T-cell (primary cell): ENCODE measurements around the gene NCAM2. TPM values are rescaled to one million over a fixed set of nuclear protein-coding genes. Genes with fewer than 3 reads are reported as not detected.

Experiments used
- ATAC-seq, 4 experiments: fragments of 200-7000 bp in 3 of 4; fragments of 150-1000 bp in 1 of 4; cut with Tn5 transposase; replicated peaks in 1 of 4; 1 replicate in 3 of 4; 2 replicates in 1 of 4; pipeline ENCODE4 v1.10.0; 2021; ENCODE audit warnings: moderate library complexity in 3 of 4, mild to moderate bottlenecking in 2 of 4, moderate number of reproducible peaks in 1 of 4
- CTCF ChIA-PET, 2 donors: fragments of 300-600 bp; sonication (Branson Sonifier 250); formaldehyde crosslinking; loops; one replicate each; lab custom pipeline; 2022; ENCODE audit warnings: antibody characterized with exemption in 2 of 2; lab: Charles Lee
- POLR2A ChIA-PET, 2 donors: fragments of 300-600 bp; sonication (Branson Sonifier 250); formaldehyde crosslinking; loops; one replicate each; lab custom pipeline; 2022; ENCODE audit warnings: antibody characterized with exemption in 2 of 2; lab: Charles Lee
- DNase-seq, 35 experiments: peaks; one replicate each; pipeline versions ENCODE4 v3.0.0 to v3.0.0-alpha.2; 2013 to 2023
- H3K27ac ChIP-seq: one replicate; pipeline ENCODE4 v1.5.1; 2013; ENCODE audit warnings: low read length
- H3K27me3 ChIP-seq, 2 experiments: replicated peaks in 1 of 2; 1 replicate in 1 of 2; 2 replicates in 1 of 2; pipeline versions ENCODE4 v1.6.1 to v1.7.0; 2013; ENCODE audit warnings: low read length in 1 of 2, mixed read lengths in 1 of 2; ENCODE audit not compliant: control insufficient read depth in 2 of 2, insufficient read depth in 2 of 2; ENCODE audit errors: extremely low read depth in 1 of 2
- H3K36me3 ChIP-seq, 2 donors: 1 replicate in 1 of 2; 2 replicates in 1 of 2; pipeline versions ENCODE4 v1.6.1 to v1.7.0; 2013; ENCODE audit warnings: low read length in 1 of 2; ENCODE audit not compliant: control insufficient read depth in 2 of 2, insufficient read depth in 1 of 2; ENCODE audit errors: extremely low read depth in 1 of 2
- H3K4me1 ChIP-seq, 2 experiments: 1 replicate in 1 of 2; 2 replicates in 1 of 2; pipeline versions ENCODE4 v1.6.1 to v1.7.0; 2013; ENCODE audit warnings: low read length in 2 of 2, mixed read lengths in 1 of 2; ENCODE audit not compliant: insufficient read depth in 2 of 2, control insufficient read depth in 1 of 2; ENCODE audit errors: extremely low read depth in 1 of 2
- H3K4me3 ChIP-seq, 2 donors: 1 replicate in 1 of 2; 2 replicates in 1 of 2; pipeline versions ENCODE4 v1.5.1 to v1.7.0; 2013; ENCODE audit warnings: mild to moderate bottlenecking in 2 of 2, low read length in 1 of 2, moderate library complexity in 1 of 2; ENCODE audit not compliant: control insufficient read depth in 1 of 2; ENCODE audit errors: extremely low read depth in 1 of 2
- H3K9me3 ChIP-seq: 2 replicates; pipeline ENCODE4 v1.7.0; 2013
- H3K27ac Mint-ChIP-seq, 2 donors: one replicate each; pipeline ENCODE4 v1.8.0; 2020 to 2021; ENCODE audit warnings: mild to moderate bottlenecking in 2 of 2, mixed read lengths in 2 of 2
- H3K27me3 Mint-ChIP-seq, 2 donors: one replicate each; pipeline ENCODE4 v1.8.0; 2021 to 2022; ENCODE audit warnings: mixed read lengths in 2 of 2
- H3K36me3 Mint-ChIP-seq: one replicate; pipeline ENCODE4 v1.8.0; 2021; ENCODE audit warnings: mixed read lengths
- H3K4me1 Mint-ChIP-seq, 3 donors: one replicate each; pipeline ENCODE4 v1.8.0; 2020 to 2022; ENCODE audit warnings: mixed read lengths in 3 of 3, mild to moderate bottlenecking in 1 of 3
- H3K4me3 Mint-ChIP-seq, 3 donors: one replicate each; pipeline ENCODE4 v1.8.0; 2020 to 2022; ENCODE audit warnings: mild to moderate bottlenecking in 3 of 3, mixed read lengths in 3 of 3, moderate library complexity in 3 of 3
- H3K9me3 Mint-ChIP-seq, 3 donors: one replicate each; pipeline ENCODE4 v1.8.0; 2020 to 2022; ENCODE audit warnings: mixed read lengths in 3 of 3
- WGBS: methylation state at CpG from one replicate; pipeline ENCODE4 v1.1.5; 2013; ENCODE audit warnings: missing lambda C conversion rate; ENCODE audit not compliant: insufficient coverage; 5-methylcytosine and 5-hydroxymethylcytosine counted together
- total RNA-seq, 35 experiments: library from RNA in 6 of 35; stranded (reverse) in 6 of 35; fragments of 120-200 nt in 1 of 35; gene quantifications; one replicate each; pipeline versions ENCODE4 v1.2.1 to v1.2.4 and lab custom pipeline; 2013 to 2026

Gene NCAM2
- total RNA-seq, 5 donors from 2014 or later (not counting 1 experiment from before 2014, with no cell fraction given): 0.41 to 0.46 TPM; not detected in 3

- H3K4me1 Mint-ChIP-seq: no peaks in the 10 kb centered on the region
- no peak overlapping the region for H3K4me3 Mint-ChIP-seq
- ChIA-PET CTCF (no interaction called here), POLR2A (no interaction called here)
- peaks cover 15 to 33% (median 31%) of the 10 kb centered on the region in 3 donors for H3K9me3 Mint-ChIP-seq
- no peak overlapping the region for H3K27ac Mint-ChIP-seq
- DNase-seq (no peak), ATAC-seq (no peak)
- Histone ChIP-seq H3K27ac (no peak overlapping the region), H3K4me1 (no peaks in the 10 kb centered on the region), H3K27me3 (no peaks in the 10 kb centered on the region), H3K9me3 (no peaks in the 10 kb centered on the region), H3K4me3 (no peak overlapping the region), H3K36me3 (no peaks in the 10 kb centered on the region)
- H3K36me3 Mint-ChIP-seq: no peaks in the 10 kb centered on the region
- WGBS: no CpG with 5 or more reads among the region's 1 CpG
- H3K27me3 Mint-ChIP-seq: no peaks in the 10 kb centered on the region
Measured at GRCh38 chr21:21345296-21345695, 347.1 kb downstream of the NCAM2 start.

GRCh38 chr21:21345872-21346271, 347.7 kb downstream of the NCAM2 start:
- ATAC-seq (no peak), DNase-seq (no peak)
- H3K36me3 ChIP-seq: no peaks in the 10 kb centered on the region
- Mint-ChIP-seq H3K27me3 (no peaks in the 10 kb centered on the region), H3K27ac (no peak overlapping the region), H3K4me1 (no peaks in the 10 kb centered on the region), H3K4me3 (no peak overlapping the region), H3K36me3 (no peaks in the 10 kb centered on the region), H3K9me3 (peaks cover 15 to 33% (median 31%) of the 10 kb centered on the region in 3 donors)
- CTCF ChIA-PET: no interaction called here
- H3K9me3 ChIP-seq: no peaks in the 10 kb centered on the region
- POLR2A ChIA-PET: no interaction called here
- H3K4me3 ChIP-seq: no peak overlapping the region
- no peaks in the 10 kb centered on the region for H3K27me3 ChIP-seq
- no peaks in the 10 kb centered on the region for H3K4me1 ChIP-seq
- no peak overlapping the region for H3K27ac ChIP-seq

- no peaks in the 10 kb centered on the region for H3K4me1 Mint-ChIP-seq
- POLR2A ChIA-PET: no interaction called here
- no peak overlapping the region for H3K4me3 Mint-ChIP-seq
- ATAC-seq: no peak
- Histone ChIP-seq H3K4me1 (no peaks in the 10 kb centered on the region), H3K27ac (no peak overlapping the region), H3K36me3 (no peaks in the 10 kb centered on the region), H3K9me3 (no peaks in the 10 kb centered on the region), H3K27me3 (no peaks in the 10 kb centered on the region), H3K4me3 (no peak overlapping the region)
- no peak overlapping the region for H3K27ac Mint-ChIP-seq
- H3K27me3 Mint-ChIP-seq: no peaks in the 10 kb centered on the region
- no peaks in the 10 kb centered on the region for H3K36me3 Mint-ChIP-seq
- no peak for DNase-seq
- CTCF ChIA-PET: no interaction called here
- H3K9me3 Mint-ChIP-seq: peaks cover 3 to 16% (median 16%) of the 10 kb centered on the region in 3 donors
Measured at GRCh38 chr21:21366277-21366676, 368.1 kb downstream of the NCAM2 start.

DNA sequence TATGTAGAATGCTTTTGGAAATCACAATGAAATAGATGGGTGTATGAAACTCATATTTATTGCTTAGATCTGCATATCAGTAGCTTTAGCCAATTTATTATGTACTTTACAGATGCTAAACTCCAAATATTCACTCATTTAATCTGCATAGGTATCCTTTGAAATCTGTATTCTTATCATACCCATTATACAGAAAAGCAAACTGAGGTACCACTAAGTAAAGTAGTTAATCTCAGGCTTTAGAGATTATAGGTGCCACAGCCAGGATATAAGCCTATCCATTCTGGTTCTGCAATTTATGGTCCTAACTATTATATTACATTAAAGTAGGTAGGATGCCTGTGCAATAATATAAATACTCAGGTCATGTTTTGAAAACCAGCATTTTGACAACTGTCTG, 369.4 kb downstream of the NCAM2 start:
- no peaks in the 10 kb centered on the region for H3K27me3 Mint-ChIP-seq

GRCh38 chr21:21373969-21374368, 375.8 kb downstream of the NCAM2 start:
- H3K9me3 Mint-ChIP-seq: peaks cover 6 to 10% (median 8%) of the 10 kb centered on the region in 3 donors
- CTCF ChIA-PET: no interaction called here
- no peaks in the 10 kb centered on the region for H3K4me1 ChIP-seq
- H3K9me3 ChIP-seq: no peaks in the 10 kb centered on the region
- H3K27me3 ChIP-seq: no peaks in the 10 kb centered on the region
- WGBS: no CpG with 5 or more reads among the region's 1 CpG
- no peak overlapping the region for H3K27ac ChIP-seq
- no peaks in the 10 kb centered on the region for H3K36me3 ChIP-seq
- H3K27ac Mint-ChIP-seq: no peak overlapping the region
- H3K36me3 Mint-ChIP-seq: no peaks in the 10 kb centered on the region
- POLR2A ChIA-PET: no interaction called here
- H3K4me1 Mint-ChIP-seq: no peaks in the 10 kb centered on the region
- ATAC-seq (no peak), DNase-seq (no peak)
- H3K4me3 Mint-ChIP-seq: no peak overlapping the region
- H3K4me3 ChIP-seq: no peak overlapping the region
- no peaks in the 10 kb centered on the region for H3K27me3 Mint-ChIP-seq

More for the DNA sequence above, 369.4 kb downstream of the NCAM2 start:
- POLR2A ChIA-PET: no interaction called here
- no peaks in the 10 kb centered on the region for H3K27me3 ChIP-seq
- no peaks in the 10 kb centered on the region for H3K4me1 ChIP-seq
- Mint-ChIP-seq H3K36me3 (no peaks in the 10 kb centered on the region), H3K27ac (no peak overlapping the region), H3K9me3 (peaks cover 6 to 16% (median 16%) of the 10 kb centered on the region in 3 donors), H3K4me1 (no peaks in the 10 kb centered on the region), H3K4me3 (no peak overlapping the region)
- H3K4me3 ChIP-seq: no peak overlapping the region
- CTCF ChIA-PET: interaction anchor here in 1 of 2 donors (0.6 kb wide), 1 partner anchor 26 kb away, joined by 3 read pairs; no protein-coding TSS in a partner anchor
- H3K27ac ChIP-seq: no peak overlapping the region
- no peak for ATAC-seq
- H3K36me3 ChIP-seq: no peaks in the 10 kb centered on the region
- no peak for DNase-seq
- no peaks in the 10 kb centered on the region for H3K9me3 ChIP-seq

GRCh38 chr21:21383126-21383525, 384.9 kb downstream of the NCAM2 start:
- WGBS: no CpG with 5 or more reads among the region's 3 CpGs
- Histone ChIP-seq H3K27me3 (no peaks in the 10 kb centered on the region), H3K4me1 (no peaks in the 10 kb centered on the region), H3K27ac (no peak overlapping the region), H3K36me3 (no peaks in the 10 kb centered on the region), H3K9me3 (no peaks in the 10 kb centered on the region), H3K4me3 (no peak overlapping the region)
- Mint-ChIP-seq H3K4me3 (no peak overlapping the region), H3K9me3 (peaks cover 9 to 12% (median 10%) of the 10 kb centered on the region in 3 donors), H3K27ac (no peak overlapping the region), H3K36me3 (no peaks in the 10 kb centered on the region), H3K27me3 (no peaks in the 10 kb centered on the region), H3K4me1 (no peaks in the 10 kb centered on the region)
- ATAC-seq (no peak), DNase-seq (no peak)
- POLR2A ChIA-PET: no interaction called here
- CTCF ChIA-PET: interaction anchor here in 1 of 2 donors (0.8 kb wide), 1 partner anchor 34 kb away, joined by 3 read pairs; no protein-coding TSS in a partner anchor

DNA sequence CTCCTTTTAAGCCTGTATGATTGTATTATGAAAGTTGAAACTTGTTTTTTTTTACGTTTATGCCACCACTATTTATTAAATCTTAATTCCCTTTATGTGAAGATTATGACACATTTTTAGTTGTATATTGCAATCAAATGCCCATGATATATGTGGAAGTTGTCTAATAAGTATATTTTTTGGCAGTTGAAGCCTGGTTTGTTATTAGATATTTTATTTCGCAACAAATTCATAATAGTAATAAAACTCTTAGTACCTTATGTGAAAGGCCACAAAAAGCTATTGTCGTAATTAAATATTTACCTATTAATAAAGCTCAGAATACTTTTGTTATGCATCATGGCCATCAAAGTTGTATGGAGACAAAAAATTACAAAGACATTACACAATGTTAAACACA, 386.8 kb downstream of the NCAM2 start:
- H3K9me3 Mint-ChIP-seq: peaks cover 14 to 16% (median 15%) of the 10 kb centered on the region in 3 donors
- no peak overlapping the region for H3K4me3 Mint-ChIP-seq

More for the DNA sequence above, 386.8 kb downstream of the NCAM2 start:
- ATAC-seq (no peak), DNase-seq (no peak)
- Histone ChIP-seq H3K27ac (no peak overlapping the region), H3K27me3 (no peaks in the 10 kb centered on the region), H3K9me3 (no peaks in the 10 kb centered on the region), H3K36me3 (no peaks in the 10 kb centered on the region), H3K4me1 (no peaks in the 10 kb centered on the region), H3K4me3 (no peak overlapping the region)
- Mint-ChIP-seq H3K27ac (no peak overlapping the region), H3K4me1 (no peaks in the 10 kb centered on the region), H3K27me3 (no peaks in the 10 kb centered on the region), H3K36me3 (no peaks in the 10 kb centered on the region)
- CTCF ChIA-PET: no interaction called here
- no CpG with 5 or more reads among the region's 3 CpGs for WGBS
- POLR2A ChIA-PET: no interaction called here
